OCI-LY7 (cell line): ENCODE data around the gene RSPH6A. TPM values are rescaled to one million over a fixed set of nuclear protein-coding genes. Genes with fewer than 3 reads are reported as not detected.

Experiments
- BruUV-seq: library from RNA; stranded (reverse); fragments of 400-500 nt; replicated peaks from 2 replicates; lab custom pipeline; 2021; lab: Mats Ljungman, UMichigan
- CTCF ChIA-PET: fragments of 300-600 bp; sonication (Branson Sonifier 250); formaldehyde crosslinking; loops from one replicate; lab custom pipeline; 2022; ENCODE audit warnings: antibody characterized with exemption; ENCODE audit not compliant: unreplicated experiment; lab: Charles Lee
- POLR2A ChIA-PET: fragments of 300-600 bp; sonication (Branson Sonifier 250); formaldehyde crosslinking; loops from one replicate; lab custom pipeline; 2022; ENCODE audit warnings: antibody characterized with exemption; lab: Charles Lee
- DNase-seq: peaks from one replicate; pipeline ENCODE4 v3.0.0-alpha.2; 2015; ENCODE audit warnings: low spot score
- H2AFZ ChIP-seq: fragments of 200-600 bp; sonication (generic), shearing (Covaris generic); 2 replicates; pipeline ENCODE4 v1.6.1; 2014; ENCODE audit warnings: mild to moderate bottlenecking, antibody characterized with exemption, low read length, moderate library complexity
- H3K27ac ChIP-seq: fragments of 200-600 bp; sonication (generic); 2 replicates; pipeline ENCODE4 v1.5.1; 2014; ENCODE audit warnings: mixed run types, low read depth, mild to moderate bottlenecking, moderate library complexity, low read length, inconsistent platforms; ENCODE audit not compliant: poor library complexity, severe bottlenecking
- H3K36me3 ChIP-seq: fragments of 200-600 bp; sonication (generic); 2 replicates; pipeline ENCODE4 v1.6.1; 2014; ENCODE audit warnings: mild to moderate bottlenecking, antibody characterized with exemption, low read length, moderate library complexity, mixed read lengths; ENCODE audit not compliant: insufficient read depth
- H3K4me1 ChIP-seq: fragments of 200-600 bp; sonication (generic); 2 replicates; pipeline ENCODE4 v1.5.1; 2014; ENCODE audit warnings: mild to moderate bottlenecking, low read length; ENCODE audit not compliant: insufficient read depth, poor library complexity, severe bottlenecking
- H3K4me2 ChIP-seq: fragments of 200-600 bp; sonication (generic); 2 replicates; pipeline ENCODE4 v1.6.1; 2014; ENCODE audit warnings: mild to moderate bottlenecking, low read length
- H3K4me3 ChIP-seq: fragments of 200-600 bp; sonication (generic); 2 replicates; pipeline ENCODE4 v1.5.1; 2014; ENCODE audit warnings: mild to moderate bottlenecking, low read depth, low read length; ENCODE audit not compliant: poor library complexity, severe bottlenecking
- H3K79me2 ChIP-seq: fragments of 200-600 bp; sonication (generic); 2 replicates; pipeline ENCODE4 v1.6.1; 2016; ENCODE audit warnings: low read depth, mild to moderate bottlenecking, low read length, moderate library complexity, mixed read lengths; ENCODE audit not compliant: insufficient read depth
- H3K9me2 ChIP-seq: fragments of 200-600 bp; sonication (generic); 2 replicates; pipeline ENCODE4 v1.6.1; 2016; ENCODE audit warnings: mild to moderate bottlenecking, low read length, mixed read lengths; ENCODE audit not compliant: insufficient read depth
- H3K9me3 ChIP-seq: fragments of 200-600 bp; sonication (generic); 2 replicates; pipeline ENCODE4 v1.6.1; 2014; ENCODE audit warnings: mild to moderate bottlenecking, mixed run types, low read length, mixed read lengths
- H4K20me1 ChIP-seq: fragments of 200-600 bp; sonication (generic); 2 replicates; pipeline ENCODE4 v1.6.1; 2014; ENCODE audit warnings: mild to moderate bottlenecking, antibody characterized with exemption, low read length, moderate library complexity, mixed read lengths; ENCODE audit not compliant: insufficient read depth
- CTCF ChIP-seq: fragments of 200-600 bp; sonication (generic); conservative IDR thresholded peaks from 2 replicates; pipeline ENCODE4 v1.5.1; 2014; ENCODE audit warnings: mild to moderate bottlenecking, antibody characterized with exemption, low read length, moderate library complexity, mixed read lengths
- EZH2phosphoT487 ChIP-seq: fragments of 200-600 bp; sonication (generic); IDR thresholded peaks from 2 replicates; pipeline ENCODE4 v1.6.1; 2018; ENCODE audit warnings: low read depth, borderline replicate concordance, mild to moderate bottlenecking, mixed run types, antibody characterized with exemption, low read length, moderate library complexity, mixed read lengths
- intact Hi-C: fragments of 100-400 bp; cut with micrococcal nuclease; formaldehyde crosslinking; loops from one replicate; pipeline ENCODE4 v1.10.0; 2022; ENCODE audit not compliant: unreplicated experiment
- total RNA-seq, 2 experiments: library from RNA; depleted of rRNA in 1 of 2; stranded (reverse); fragments of >200 nt in 1 of 2; shearing (Covaris generic) in 1 of 2; gene quantifications; 2 replicates each; pipeline ENCODE4 v1.2.3, GENCODE V29; 2014 to 2022

Gene RSPH6A
- total RNA-seq, 2 experiments from 2014 or later = 0.16 to 0.72 TPM

GRCh38 chr19:45826934-45827333, 11.8 kb upstream of the RSPH6A start:
- Histone ChIP-seq H3K27ac (no peak overlapping the region), H3K4me3 (no peak overlapping the region), H3K9me3 (no peaks in the 10 kb centered on the region), H3K9me2 (no peaks in the 10 kb centered on the region), H3K4me2 (no peak overlapping the region), H3K36me3 (peaks cover 91% of the 10 kb centered on the region), H4K20me1 (no peaks in the 10 kb centered on the region), H3K79me2 (no peaks in the 10 kb centered on the region), H2AFZ (no peak overlapping the region), H3K4me1 (no peaks in the 10 kb centered on the region)
- no peak for DNase-seq
- intact Hi-C loops = no loop called here
- TF ChIP-seq EZH2phosphoT487 = no peak
- no peak for TF ChIP-seq CTCF
- POLR2A ChIA-PET = no interaction called here
- CTCF ChIA-PET = no interaction called here
- no TSS peak for BruUV-seq

- intact Hi-C loops = no loop called here
- TF ChIP-seq CTCF (no peak), EZH2phosphoT487 (no peak)
- no peaks in the 10 kb centered on the region for H3K9me3 ChIP-seq
- ChIA-PET CTCF (no interaction called here), POLR2A (interaction anchor here (0.6 kb wide), 1 partner anchor 857 kb away, joined by 4 read pairs; no protein-coding TSS in a partner anchor)
- H4K20me1 ChIP-seq = no peaks in the 10 kb centered on the region
- peaks cover 90% of the 10 kb centered on the region for H3K36me3 ChIP-seq
- H3K4me2 ChIP-seq = no peak overlapping the region
- H3K4me3 ChIP-seq = no peak overlapping the region
- no peaks in the 10 kb centered on the region for H3K9me2 ChIP-seq
- no peak overlapping the region for H2AFZ ChIP-seq
- BruUV-seq = no TSS peak
- H3K27ac ChIP-seq = no peak overlapping the region
- DNase-seq = no peak
- no peaks in the 10 kb centered on the region for H3K4me1 ChIP-seq
- no peaks in the 10 kb centered on the region for H3K79me2 ChIP-seq
Observed at GRCh38 chr19:45825917-45826893, 11.1 kb upstream of the RSPH6A start.

DNA sequence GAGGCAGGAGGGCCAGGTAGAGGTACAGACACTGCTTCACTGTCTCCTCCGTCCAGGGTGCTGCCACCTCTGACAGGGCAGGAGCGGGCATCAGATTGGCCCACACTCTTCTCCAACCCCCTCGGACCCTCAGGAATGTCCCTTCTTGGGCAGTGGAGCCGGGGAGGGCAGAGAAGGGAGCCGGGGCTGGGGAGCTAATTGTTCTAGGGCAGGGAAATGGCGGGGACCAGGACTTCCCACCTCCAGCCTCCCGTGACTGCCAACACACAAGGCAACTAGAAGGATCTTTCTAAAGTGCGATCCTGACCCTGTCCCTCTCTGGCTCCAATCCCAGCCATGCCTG, 10.1 kb upstream of the RSPH6A start:
- POLR2A ChIA-PET = no interaction called here
- intact Hi-C loops = no loop called here
- CTCF ChIA-PET = no interaction called here
- Histone ChIP-seq H3K4me1 (no peaks in the 10 kb centered on the region), H3K9me2 (no peaks in the 10 kb centered on the region), H4K20me1 (no peaks in the 10 kb centered on the region), H3K27ac (no peak overlapping the region), H2AFZ (no peak overlapping the region), H3K4me2 (no peak overlapping the region), H3K9me3 (no peaks in the 10 kb centered on the region), H3K36me3 (peaks cover 91% of the 10 kb centered on the region), H3K4me3 (no peak overlapping the region), H3K79me2 (no peaks in the 10 kb centered on the region)
- DNase-seq = no peak
- no peak for TF ChIP-seq CTCF
- TF ChIP-seq EZH2phosphoT487 = no peak
- no TSS peak for BruUV-seq
